ENCODE measurements around the gene TTC6. TPM values are rescaled to one million over a fixed set of nuclear protein-coding genes. Genes with fewer than 3 reads are reported as not detected.

Gene TTC6
- total and polyA plus RNA-seq, 2 donors (not counting 3 experiments of a cell fraction or from before 2014, with no cell fraction given) = 0.75 TPM; not detected in 1

GRCh38 chr14:37610945-37611523, 15.6 kb downstream of the TTC6 start:
- Histone ChIP-seq H3K36me3 (ENCODE audit: control insufficient read depth in 2 of 2, extremely low read depth in 1 of 2, insufficient read depth in 2 of 2, low read length in 2 of 2) (no peaks in the 10 kb centered on the region), H2AFZ (ENCODE audit: low read depth, low read length) (no peak overlapping the region), H3K4me3 (replicated peaks in 1 of 3; ENCODE audit: insufficient read depth in 1 of 3, low read depth in 1 of 3, low read length in 3 of 3) (no peak overlapping the region), H4K20me1 (replicated peaks; ENCODE audit: control insufficient read depth, extremely low read depth, insufficient read depth, low read length) (no peaks in the 10 kb centered on the region), H3K27ac (ENCODE audit: insufficient read depth, low read depth, low read length) (no peak overlapping the region), H3K79me2 (ENCODE audit: control insufficient read depth, insufficient read depth, low read length) (no peaks in the 10 kb centered on the region), H3K9me3 (replicated peaks; ENCODE audit: control insufficient read depth, insufficient read depth, low read length) (peaks cover 3% of the 10 kb centered on the region), H3K9ac (replicated peaks; ENCODE audit: extremely low read depth, insufficient read depth, low read length) (no peak overlapping the region), H3K27me3 (ENCODE audit: control insufficient read depth in 2 of 2, insufficient read depth in 2 of 2, low read length in 2 of 2) (peaks cover 42 to 74% of the 10 kb centered on the region in 2 experiments), H3K9me1 (replicated peaks; ENCODE audit: control insufficient read depth, extremely low read depth, insufficient read depth, low read length) (no peaks in the 10 kb centered on the region), H3K4me1 (ENCODE audit: control insufficient read depth, extremely low read depth, insufficient read depth, low read length) (no peaks in the 10 kb centered on the region), H3K4me2 (ENCODE audit: insufficient read depth, low read length) (no peak overlapping the region)
- FAIRE-seq (no peak), DNase-seq (ENCODE audit: low read depth, low spot score) (no peak)
- dilution Hi-C loops (cut with MboI; ENCODE audit: extremely low pct_ligation_motif_present, low sequenced_read_pairs) (no loop called here), intact Hi-C loops (cut with micrococcal nuclease) (no loop called here)
- TF ChIP-seq EZH2 (IDR thresholded peaks at IDR 0.05; ENCODE audit: borderline replicate concordance, low read depth, low read length, severe bottlenecking) (peak; percentile 73), POLR2AphosphoS5 (IDR thresholded peaks at IDR 0.05; ENCODE audit: insufficient read depth, low read depth, low read length) (no peak)
- BruUV-seq (replicated peaks) = no TSS peak
- ChIA-PET POLR2A (no interaction called here), CTCF (interaction anchor here (1.8 kb wide), 1 partner anchor 13 kb away, joined by 4 read pairs; no protein-coding TSS in a partner anchor)

GRCh38 chr14:37615582-37616289, 20.3 kb downstream of the TTC6 start:
- no peaks in the 10 kb centered on the region for H3K36me3 ChIP-seq (ENCODE audit: control insufficient read depth in 2 of 2, extremely low read depth in 1 of 2, insufficient read depth in 2 of 2, low read length in 2 of 2)
- peaks cover 14 to 31% of the 10 kb centered on the region in 2 experiments for H3K27me3 ChIP-seq (ENCODE audit: control insufficient read depth in 2 of 2, insufficient read depth in 2 of 2, low read length in 2 of 2)
- H3K4me2 ChIP-seq (ENCODE audit: insufficient read depth, low read length) = no peak overlapping the region
- intact Hi-C loops (cut with micrococcal nuclease) = no loop called here
- no peak overlapping the region for H2AFZ ChIP-seq (ENCODE audit: low read depth, low read length)
- H3K9ac ChIP-seq (replicated peaks; ENCODE audit: extremely low read depth, insufficient read depth, low read length) = no peak overlapping the region
- H3K4me3 ChIP-seq (replicated peaks in 1 of 3; ENCODE audit: insufficient read depth in 1 of 3, low read depth in 1 of 3, low read length in 3 of 3) = no peak overlapping the region
- ChIA-PET CTCF (no interaction called here), POLR2A (no interaction called here)
- TF ChIP-seq CTCF (IDR thresholded peaks at IDR 0.05; ENCODE audit: extremely low read depth in 1 of 2, insufficient read depth in 1 of 2, low read depth in 1 of 2, low read length in 2 of 2) = no peak
- no peak for TF ChIP-seq FOS (IDR thresholded peaks at IDR 0.05; ENCODE audit: borderline replicate concordance, insufficient read depth, low read length)
- peaks cover 3% of the 10 kb centered on the region for H3K9me3 ChIP-seq (replicated peaks; ENCODE audit: control insufficient read depth, insufficient read depth, low read length)
- dilution Hi-C loops (cut with MboI; ENCODE audit: extremely low pct_ligation_motif_present, low sequenced_read_pairs) = no loop called here
- no peak overlapping the region for H3K27ac ChIP-seq (ENCODE audit: insufficient read depth, low read depth, low read length)
- H3K79me2 ChIP-seq (ENCODE audit: control insufficient read depth, insufficient read depth, low read length) = no peaks in the 10 kb centered on the region
- no peaks in the 10 kb centered on the region for H4K20me1 ChIP-seq (replicated peaks; ENCODE audit: control insufficient read depth, extremely low read depth, insufficient read depth, low read length)
- no TSS peak for BruUV-seq (replicated peaks)
- FAIRE-seq (no peak), DNase-seq (ENCODE audit: low read depth, low spot score) (no peak)
- no peaks in the 10 kb centered on the region for H3K9me1 ChIP-seq (replicated peaks; ENCODE audit: control insufficient read depth, extremely low read depth, insufficient read depth, low read length)
- H3K4me1 ChIP-seq (ENCODE audit: control insufficient read depth, extremely low read depth, insufficient read depth, low read length) = no peaks in the 10 kb centered on the region
